Osteocyte (in vitro differentiated cells): Measurements from ENCODE around the gene ZNF862. TPM values are rescaled to one million over a fixed set of nuclear protein-coding genes. Genes with fewer than 3 reads are reported as not detected.
A peak's percentile ranks its signal among the peaks of the same experiment; 100 is the strongest.

Experiments used
- DNase-seq: peaks from one replicate; pipeline ENCODE4 v3.0.0; 2021; ENCODE audit warnings: mixed read lengths; ENCODE audit not compliant: unreplicated experiment; ENCODE audit errors: extremely low spot score
- H3K27ac Mint-ChIP-seq: one replicate; pipeline ENCODE4 v1.8.0; 2021; ENCODE audit warnings: mild to moderate bottlenecking, mixed read lengths; ENCODE audit not compliant: unreplicated experiment
- H3K27me3 Mint-ChIP-seq: one replicate; pipeline ENCODE4 v1.8.0; 2021; ENCODE audit warnings: mixed read lengths; ENCODE audit not compliant: unreplicated experiment
- H3K36me3 Mint-ChIP-seq: one replicate; pipeline ENCODE4 v1.8.0; 2021; ENCODE audit warnings: mixed read lengths; ENCODE audit not compliant: unreplicated experiment
- H3K4me1 Mint-ChIP-seq: one replicate; pipeline ENCODE4 v1.8.0; 2021; ENCODE audit warnings: mixed read lengths; ENCODE audit not compliant: unreplicated experiment
- H3K4me3 Mint-ChIP-seq: one replicate; pipeline ENCODE4 v1.8.0; 2021; ENCODE audit warnings: mild to moderate bottlenecking, moderate library complexity, mixed read lengths; ENCODE audit not compliant: unreplicated experiment
- H3K9me3 Mint-ChIP-seq: one replicate; pipeline ENCODE4 v1.8.0; 2021; ENCODE audit warnings: mixed read lengths; ENCODE audit not compliant: unreplicated experiment
- total RNA-seq: library from RNA; stranded (reverse); gene quantifications from 2 replicates; pipeline ENCODE4 v1.2.1, GENCODE V29; 2021
- TF ChIP-seq, protein P1 (sequence below): fragments of 200-600 bp; sonication (generic); IDR thresholded peaks from 2 replicates; pipeline ENCODE4 v1.5.0; 2021; ENCODE audit warnings: antibody characterized with exemption, mild to moderate bottlenecking, moderate library complexity

ZNF862 gene
- total RNA-seq, 1 donor from 2014 or later: 25.3 TPM

DNA sequence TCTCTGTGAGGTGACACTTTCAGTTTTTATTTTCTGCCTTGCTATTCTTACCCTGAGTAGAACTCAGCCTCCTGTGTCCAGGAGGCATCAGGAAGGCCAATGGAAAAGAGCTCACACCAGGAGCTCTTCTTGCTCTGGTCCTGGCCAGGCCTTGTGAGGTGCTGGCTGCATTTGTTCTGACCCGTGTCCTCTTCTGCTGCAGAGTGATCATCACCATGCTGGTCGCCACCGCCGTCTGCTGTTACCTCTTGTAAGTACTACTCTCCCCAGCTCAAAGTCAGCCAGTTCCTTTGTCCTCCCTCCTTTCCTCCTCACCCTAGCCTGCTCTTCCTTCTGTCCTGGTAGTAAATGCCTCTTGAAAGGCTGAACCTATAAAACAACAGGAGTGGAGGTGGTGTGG lies 37.2 kb downstream of the ZNF862 start:
- DNase-seq: peak; percentile 57
- Mint-ChIP-seq H3K9me3 (no peaks in the 10 kb centered on the region), H3K4me3 (peak overlapping the region; percentile 10), H3K27me3 (no peaks in the 10 kb centered on the region), H3K27ac (no peak overlapping the region), H3K4me1 (peaks cover 21% of the 10 kb centered on the region), H3K36me3 (no peaks in the 10 kb centered on the region)
- TF ChIP-seq, protein P1, sequence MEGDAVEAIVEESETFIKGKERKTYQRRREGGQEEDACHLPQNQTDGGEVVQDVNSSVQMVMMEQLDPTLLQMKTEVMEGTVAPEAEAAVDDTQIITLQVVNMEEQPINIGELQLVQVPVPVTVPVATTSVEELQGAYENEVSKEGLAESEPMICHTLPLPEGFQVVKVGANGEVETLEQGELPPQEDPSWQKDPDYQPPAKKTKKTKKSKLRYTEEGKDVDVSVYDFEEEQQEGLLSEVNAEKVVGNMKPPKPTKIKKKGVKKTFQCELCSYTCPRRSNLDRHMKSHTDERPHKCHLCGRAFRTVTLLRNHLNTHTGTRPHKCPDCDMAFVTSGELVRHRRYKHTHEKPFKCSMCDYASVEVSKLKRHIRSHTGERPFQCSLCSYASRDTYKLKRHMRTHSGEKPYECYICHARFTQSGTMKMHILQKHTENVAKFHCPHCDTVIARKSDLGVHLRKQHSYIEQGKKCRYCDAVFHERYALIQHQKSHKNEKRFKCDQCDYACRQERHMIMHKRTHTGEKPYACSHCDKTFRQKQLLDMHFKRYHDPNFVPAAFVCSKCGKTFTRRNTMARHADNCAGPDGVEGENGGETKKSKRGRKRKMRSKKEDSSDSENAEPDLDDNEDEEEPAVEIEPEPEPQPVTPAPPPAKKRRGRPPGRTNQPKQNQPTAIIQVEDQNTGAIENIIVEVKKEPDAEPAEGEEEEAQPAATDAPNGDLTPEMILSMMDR: no peak

- Mint-ChIP-seq H3K4me3 (no peak overlapping the region), H3K36me3 (no peaks in the 10 kb centered on the region), H3K9me3 (no peaks in the 10 kb centered on the region), H3K27me3 (no peaks in the 10 kb centered on the region), H3K4me1 (peaks cover 23% of the 10 kb centered on the region), H3K27ac (no peak overlapping the region)
- TF ChIP-seq, protein P1: no peak
- no peak for DNase-seq
Observed at GRCh38 chr7:149877890-149878522, 39.8 kb downstream of the ZNF862 start.

GRCh38 chr7:149878523-149878921 lies 40.3 kb downstream of the ZNF862 start:
- peaks cover 24% of the 10 kb centered on the region for H3K4me1 Mint-ChIP-seq
- no peaks in the 10 kb centered on the region for H3K9me3 Mint-ChIP-seq
- no peaks in the 10 kb centered on the region for H3K27me3 Mint-ChIP-seq
- DNase-seq: no peak
- no peaks in the 10 kb centered on the region for H3K36me3 Mint-ChIP-seq
- no peak overlapping the region for H3K27ac Mint-ChIP-seq
- TF ChIP-seq, protein P1: no peak
- no peak overlapping the region for H3K4me3 Mint-ChIP-seq

DNA sequence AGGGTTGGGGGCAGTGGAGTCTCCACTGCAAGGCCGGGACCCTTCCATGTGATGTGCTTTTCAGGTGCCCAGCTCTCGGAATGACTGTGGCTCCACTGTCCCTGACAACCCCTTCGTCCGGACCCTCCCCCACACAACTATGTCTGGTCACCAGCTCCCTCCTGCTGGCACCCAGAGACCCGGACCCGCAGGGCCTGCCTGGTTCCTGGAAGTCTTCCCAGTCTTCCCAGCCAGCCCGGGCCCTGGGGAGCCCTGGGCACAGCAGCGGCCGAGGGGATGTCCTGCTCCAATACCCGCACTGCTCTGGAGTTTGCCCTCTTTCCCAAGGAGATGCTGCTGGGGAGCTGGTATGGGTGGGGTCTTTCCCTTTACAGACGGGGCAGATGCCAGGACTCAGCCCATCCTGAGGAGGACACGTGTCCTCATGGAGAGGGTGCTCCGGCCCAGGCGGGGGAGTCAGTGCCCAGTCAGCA lies 41.1 kb downstream of the ZNF862 start:
- no peak overlapping the region for H3K4me3 Mint-ChIP-seq

More for the DNA sequence above, 41.1 kb downstream of the ZNF862 start:
- TF ChIP-seq, protein P1: no peak
- Mint-ChIP-seq H3K4me1 (peaks cover 30% of the 10 kb centered on the region), H3K27me3 (no peaks in the 10 kb centered on the region), H3K27ac (no peak overlapping the region), H3K36me3 (no peaks in the 10 kb centered on the region), H3K9me3 (no peaks in the 10 kb centered on the region)
- no peak for DNase-seq
